HG02973 (cell line): ENCODE measurements around the gene HECTD2.
"Not testable (repeated sequence)": the region's sequence is repeated elsewhere in the genome, so short reads cannot be mapped to it uniquely, and the experiment has no call there.

Source experiments
- ATAC-seq: cut with Tn5 transposase; IDR thresholded peaks from one replicate; pipeline ENCODE4 v1.9.1; 2021; ENCODE audit warnings: moderate library complexity; ENCODE audit not compliant: unreplicated experiment

Gene HECTD2

GRCh38 chr10:91536111-91536510 lies 126.0 kb downstream of the HECTD2 start:
- ATAC-seq = no peak

GRCh38 chr10:91536733-91537132 lies 126.6 kb downstream of the HECTD2 start:
- ATAC-seq = no peak

GRCh38 chr10:91537614-91538383 lies 127.7 kb downstream of the HECTD2 start:
- ATAC-seq = no peak

GRCh38 chr10:91539930-91540329 lies 129.8 kb downstream of the HECTD2 start:
- ATAC-seq = no peak

- no peak for ATAC-seq
Measured at GRCh38 chr10:91540733-91541132, 130.6 kb downstream of the HECTD2 start.

GRCh38 chr10:91541481-91541880 lies 131.3 kb downstream of the HECTD2 start:
- no peak for ATAC-seq

- ATAC-seq = no peak
Measured at GRCh38 chr10:91545384-91545783, 135.2 kb downstream of the HECTD2 start.

- no peak for ATAC-seq
Measured at GRCh38 chr10:91545838-91546237, 135.7 kb downstream of the HECTD2 start.

GRCh38 chr10:91549262-91549661 lies 139.1 kb downstream of the HECTD2 start:
- ATAC-seq = no peak

GRCh38 chr10:91550021-91550420 lies 139.9 kb downstream of the HECTD2 start:
- ATAC-seq = no peak

- no peak for ATAC-seq
Measured at GRCh38 chr10:91551856-91552255, 141.7 kb downstream of the HECTD2 start.

GRCh38 chr10:91552274-91553095 lies 142.3 kb downstream of the HECTD2 start:
- ATAC-seq = no peak

GRCh38 chr10:91555455-91555854 lies 145.3 kb downstream of the HECTD2 start:
- ATAC-seq = no peak

GRCh38 chr10:91556691-91557566 lies 146.8 kb downstream of the HECTD2 start:
- no peak for ATAC-seq

GRCh38 chr10:91557651-91558111 lies 147.5 kb downstream of the HECTD2 start:
- ATAC-seq = no peak

GRCh38 chr10:91558473-91558872 lies 148.3 kb downstream of the HECTD2 start:
- ATAC-seq = no peak

- ATAC-seq = no peak
Measured at GRCh38 chr10:91559169-91559568, 149.0 kb downstream of the HECTD2 start.

- ATAC-seq = no peak
Measured at GRCh38 chr10:91559750-91560149, 149.6 kb downstream of the HECTD2 start.

- ATAC-seq = not testable (repeated sequence)
Measured at GRCh38 chr10:91560827-91561226, 150.7 kb downstream of the HECTD2 start.

- no peak for ATAC-seq
Measured at GRCh38 chr10:91562839-91563581, 152.9 kb downstream of the HECTD2 start.
